ENCODE results near the gene USP40.
"Not testable (repeated sequence)": the region's sequence is repeated elsewhere in the genome, so short reads cannot be mapped to it uniquely, and the experiment has no call there.

The USP40 gene

DNA sequence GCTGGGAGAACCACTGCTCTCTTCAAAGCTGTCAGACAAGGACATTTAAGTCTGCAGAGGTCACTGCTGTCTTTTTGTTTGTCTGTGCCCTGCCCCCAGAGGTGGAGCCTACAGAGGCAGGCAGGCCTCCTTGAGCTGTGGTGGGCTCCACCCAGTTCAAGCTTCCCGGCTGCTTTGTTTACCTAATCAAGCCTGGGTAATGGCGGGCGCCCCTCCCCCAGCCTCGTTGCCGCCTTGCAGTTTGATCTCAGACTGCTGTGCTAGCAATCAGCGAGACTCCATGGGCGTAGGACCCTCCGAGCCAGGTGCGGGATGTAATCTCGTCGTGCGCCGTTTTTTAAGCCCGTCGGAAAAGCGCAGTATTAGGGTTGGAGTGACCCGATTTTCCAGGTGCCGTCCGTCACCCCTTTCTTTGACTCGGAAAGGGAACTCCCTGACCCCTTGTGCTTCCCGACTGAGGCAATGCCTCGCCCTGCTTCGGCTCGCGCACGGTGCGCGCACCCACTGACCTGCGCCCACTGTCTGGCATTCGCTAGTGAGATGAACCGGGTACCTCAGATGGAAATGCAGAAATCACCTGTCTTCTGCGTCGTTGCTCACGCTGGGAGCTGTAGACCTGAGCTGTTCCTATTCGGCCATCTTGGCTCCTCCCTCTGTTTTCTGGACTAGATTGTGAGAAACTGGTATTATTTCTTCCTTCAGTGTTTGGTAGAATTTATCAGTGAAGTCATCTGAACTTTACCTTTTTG lies 16.8 kb upstream of the USP40 start:
- H3K27me3 Mint-ChIP-seq (ENCODE audit: low read depth), result peaks cover 19% of the 10 kb centered on the region
- not testable (repeated sequence) for H3K36me3 Mint-ChIP-seq (ENCODE audit: low read depth); H3K4me1 Mint-ChIP-seq (ENCODE audit: low read depth); H3K9me3 Mint-ChIP-seq; H3K4me3 Mint-ChIP-seq; H3K27ac Mint-ChIP-seq

DNA sequence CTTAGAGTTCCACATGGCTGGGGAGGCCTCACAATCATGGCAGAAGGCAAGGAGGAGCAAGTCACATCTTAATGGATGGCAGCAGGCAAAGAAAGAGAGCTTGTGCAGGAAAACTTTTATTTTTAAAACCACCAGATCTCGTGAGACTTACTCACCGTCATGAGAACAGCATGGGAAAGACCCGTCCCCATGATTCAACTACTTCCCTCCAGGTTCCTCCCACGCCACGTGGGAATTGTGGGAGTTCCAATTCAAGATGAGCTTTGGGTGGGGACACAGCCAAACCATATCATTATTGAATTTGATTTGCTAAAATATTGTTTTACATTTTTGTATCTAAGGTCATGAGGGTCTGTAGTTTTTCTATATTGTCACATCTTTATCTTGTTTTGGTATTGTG lies 10.8 kb upstream of the USP40 start:
- H3K27ac Mint-ChIP-seq; H3K4me3 Mint-ChIP-seq; H3K36me3 Mint-ChIP-seq (ENCODE audit: low read depth); H3K4me1 Mint-ChIP-seq (ENCODE audit: low read depth); H3K9me3 Mint-ChIP-seq: not testable (repeated sequence)
- peaks cover 19% of the 10 kb centered on the region for H3K27me3 Mint-ChIP-seq (ENCODE audit: low read depth)

DNA sequence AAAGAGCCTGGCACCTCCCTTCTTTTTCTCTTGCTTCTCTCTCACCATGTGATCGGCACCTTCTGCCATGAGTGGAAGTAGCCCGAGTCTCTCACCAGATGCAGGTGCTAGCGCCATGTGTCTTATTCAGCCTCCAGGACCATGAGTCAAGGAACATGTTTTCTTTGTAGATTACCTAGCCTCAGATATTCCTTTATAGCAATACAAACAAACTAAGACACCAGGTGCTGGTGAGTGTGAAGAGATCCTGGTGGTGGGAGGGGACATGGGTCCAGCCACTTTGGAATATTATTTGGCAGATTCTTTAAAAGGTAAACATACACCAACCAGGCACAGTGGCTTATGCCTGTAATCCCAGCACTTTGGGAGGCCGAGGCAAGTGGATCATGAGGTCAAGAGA lies 5.9 kb upstream of the USP40 start:
- H3K9me3 Mint-ChIP-seq, result no peaks in the 10 kb centered on the region
- no peaks in the 10 kb centered on the region for H3K36me3 Mint-ChIP-seq (ENCODE audit: low read depth)
- H3K4me1 Mint-ChIP-seq (ENCODE audit: low read depth), result no peaks in the 10 kb centered on the region
- no peak overlapping the region for H3K4me3 Mint-ChIP-seq
- H3K27ac Mint-ChIP-seq, result no peak overlapping the region
- H3K27me3 Mint-ChIP-seq (ENCODE audit: low read depth), result peaks cover 38% of the 10 kb centered on the region

DNA sequence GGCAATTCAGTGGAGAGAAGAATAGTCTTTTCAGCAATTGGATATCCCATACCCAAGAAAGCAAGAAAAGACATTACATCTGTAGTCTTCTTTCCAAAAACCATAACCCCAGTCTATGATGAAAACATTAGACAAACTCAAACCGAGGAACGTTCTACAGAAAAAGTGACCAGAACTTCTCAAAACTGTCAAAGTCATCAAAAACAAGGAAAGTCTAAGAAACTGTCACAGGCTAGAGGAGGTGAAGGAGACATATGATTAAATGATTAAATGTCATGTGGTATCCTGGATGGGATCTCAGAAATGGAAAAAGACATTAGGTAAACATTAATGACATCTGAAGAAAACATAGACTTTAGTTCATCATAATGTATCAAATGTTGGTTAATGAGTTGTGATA lies 4.9 kb upstream of the USP40 start:
- H3K9me3 Mint-ChIP-seq, result no peaks in the 10 kb centered on the region
- peaks cover 33% of the 10 kb centered on the region for H3K27me3 Mint-ChIP-seq (ENCODE audit: low read depth)
- no peaks in the 10 kb centered on the region for H3K4me1 Mint-ChIP-seq (ENCODE audit: low read depth)
- H3K27ac Mint-ChIP-seq, result no peak overlapping the region
- no peak overlapping the region for H3K4me3 Mint-ChIP-seq
- H3K36me3 Mint-ChIP-seq (ENCODE audit: low read depth), result no peaks in the 10 kb centered on the region

DNA sequence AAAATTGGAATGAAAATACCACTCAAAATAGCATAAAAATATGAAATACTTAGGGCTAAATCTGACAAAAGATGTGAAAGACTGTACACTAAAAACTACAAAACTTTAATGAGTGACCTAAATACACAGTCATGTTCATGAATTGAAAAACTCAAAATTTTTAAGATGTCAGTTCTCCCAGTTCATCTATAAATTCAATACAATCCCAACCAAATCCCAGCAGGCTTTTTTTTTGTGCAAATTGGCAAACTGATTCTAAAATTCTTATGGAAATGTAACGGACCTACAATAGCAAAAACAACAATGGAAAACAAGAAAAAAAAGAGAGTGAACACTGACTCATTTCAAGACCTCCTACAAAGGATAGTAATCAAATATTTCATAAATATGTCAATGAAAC lies 4.4 kb upstream of the USP40 start:
- no peaks in the 10 kb centered on the region for H3K4me1 Mint-ChIP-seq (ENCODE audit: low read depth)
- no peaks in the 10 kb centered on the region for H3K36me3 Mint-ChIP-seq (ENCODE audit: low read depth)
- peaks cover 33% of the 10 kb centered on the region for H3K27me3 Mint-ChIP-seq (ENCODE audit: low read depth)
- no peak overlapping the region for H3K4me3 Mint-ChIP-seq
- H3K27ac Mint-ChIP-seq, result no peak overlapping the region
- H3K9me3 Mint-ChIP-seq, result no peaks in the 10 kb centered on the region

DNA sequence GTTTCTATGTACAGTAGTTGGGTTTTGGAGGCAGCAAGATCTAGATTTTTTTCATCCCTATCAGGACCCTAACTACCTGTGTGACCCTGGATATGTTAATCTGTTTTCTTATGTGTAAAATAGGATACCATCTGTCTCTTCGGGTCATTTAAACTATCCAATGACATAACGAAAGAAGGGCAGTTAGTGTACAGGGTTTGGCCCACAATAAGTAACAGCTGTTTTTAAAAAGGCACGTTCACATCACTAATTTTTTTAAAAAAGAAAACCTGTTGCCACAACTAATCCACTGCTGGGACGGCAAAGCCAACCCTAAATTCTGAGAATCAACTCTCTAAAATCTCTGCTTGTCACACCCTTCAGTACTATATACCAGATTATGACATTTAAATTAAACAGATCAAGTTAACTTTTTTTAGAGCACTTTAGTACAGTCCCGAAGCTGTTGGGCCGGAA lies 869 bp downstream of the USP40 start:
- Mint-ChIP-seq H3K27ac (peak overlapping the region; percentile 96), H3K4me1 (ENCODE audit: low read depth) (peaks cover 8% of the 10 kb centered on the region), H3K9me3 (no peaks in the 10 kb centered on the region), H3K4me3 (peak overlapping the region; percentile 95), H3K36me3 (ENCODE audit: low read depth) (peaks cover 4% of the 10 kb centered on the region), H3K27me3 (ENCODE audit: low read depth) (peaks cover 18% of the 10 kb centered on the region)

DNA sequence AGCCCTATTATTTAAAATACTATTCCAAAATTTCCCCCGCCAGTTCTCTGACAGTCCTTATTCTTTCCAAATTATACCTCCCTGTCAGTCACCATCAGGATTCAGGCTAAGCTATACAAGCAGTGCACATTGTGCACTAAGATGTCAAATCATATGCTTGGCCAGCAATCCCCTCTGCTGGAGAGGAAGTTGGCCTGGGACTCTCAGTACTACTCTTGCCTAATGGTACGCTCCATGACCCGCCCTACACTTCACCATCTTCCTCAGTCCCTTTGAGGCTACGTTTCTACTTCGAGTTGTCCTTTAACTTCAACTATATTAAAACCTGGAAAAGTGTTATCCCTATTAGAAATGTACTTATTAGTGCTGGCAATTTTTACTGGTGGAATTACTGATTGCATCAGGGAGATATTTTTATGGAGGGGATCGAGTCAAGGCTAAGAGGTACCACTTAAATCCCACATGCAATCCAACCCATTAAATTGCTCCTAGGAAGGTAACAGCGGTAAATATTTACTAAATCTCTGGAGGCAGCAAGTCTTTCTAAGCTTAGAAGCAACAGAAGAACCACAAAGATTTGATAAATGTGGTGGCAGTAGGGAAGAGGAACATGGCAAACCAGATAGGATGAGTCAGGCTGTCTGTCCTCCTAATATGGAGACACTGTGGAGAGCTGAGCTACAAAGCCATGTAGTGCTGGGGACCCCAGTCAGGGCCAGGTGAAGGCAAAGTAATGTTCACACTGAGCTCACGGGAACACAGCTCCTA lies 2.7 kb downstream of the USP40 start:
- H3K36me3 Mint-ChIP-seq (ENCODE audit: low read depth), result peaks cover 7% of the 10 kb centered on the region
- H3K27me3 Mint-ChIP-seq (ENCODE audit: low read depth), result peaks cover 5% of the 10 kb centered on the region
- no peaks in the 10 kb centered on the region for H3K9me3 Mint-ChIP-seq
- no peak overlapping the region for H3K4me3 Mint-ChIP-seq
- peaks cover 8% of the 10 kb centered on the region for H3K4me1 Mint-ChIP-seq (ENCODE audit: low read depth)
- no peak overlapping the region for H3K27ac Mint-ChIP-seq

DNA sequence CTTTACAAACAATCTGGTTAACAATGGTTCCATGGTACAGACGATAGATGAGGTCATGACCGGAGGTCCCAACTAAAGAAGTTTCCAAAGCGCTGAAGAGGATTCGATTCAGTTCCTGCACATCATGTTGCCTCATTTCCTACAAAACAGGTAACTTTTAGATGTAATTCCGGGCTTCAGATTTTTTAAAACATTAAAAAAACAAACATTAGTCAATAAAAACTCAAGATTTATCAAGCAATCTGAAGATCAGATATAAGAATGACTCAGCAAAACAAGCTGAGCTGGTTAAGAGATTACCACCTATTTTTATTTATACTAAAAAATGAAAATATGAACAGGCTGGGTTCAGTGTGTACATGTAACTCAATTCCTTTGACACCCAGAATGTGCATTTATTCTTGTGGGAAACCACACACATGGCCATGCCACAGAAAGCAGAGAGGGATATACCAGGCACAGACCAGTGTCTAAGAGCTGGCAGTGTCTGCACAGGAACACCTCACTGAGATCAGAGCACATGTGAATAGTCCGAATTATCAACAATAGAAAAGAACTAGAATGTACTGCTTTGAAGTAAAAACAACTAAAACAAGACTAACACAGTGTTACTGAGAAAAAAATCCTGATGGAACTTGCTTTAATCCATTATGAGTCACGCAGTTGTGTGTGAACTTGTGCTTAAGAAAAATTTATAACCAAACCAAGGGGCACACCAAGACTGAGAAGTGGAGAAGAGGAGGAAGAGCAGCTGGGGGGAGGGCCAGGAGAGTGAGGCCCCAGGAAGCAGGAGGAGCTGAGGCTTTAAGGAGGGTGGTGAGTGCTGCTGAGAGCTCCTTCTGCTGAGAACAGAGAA lies 9.5 kb downstream of the USP40 start:
- no peak overlapping the region for H3K27ac Mint-ChIP-seq
- H3K36me3 Mint-ChIP-seq (ENCODE audit: low read depth), result peaks cover 16% of the 10 kb centered on the region
- H3K9me3 Mint-ChIP-seq, result no peaks in the 10 kb centered on the region
- no peak overlapping the region for H3K4me3 Mint-ChIP-seq
- H3K4me1 Mint-ChIP-seq (ENCODE audit: low read depth), result peaks cover 6% of the 10 kb centered on the region
- no peaks in the 10 kb centered on the region for H3K27me3 Mint-ChIP-seq (ENCODE audit: low read depth)

DNA sequence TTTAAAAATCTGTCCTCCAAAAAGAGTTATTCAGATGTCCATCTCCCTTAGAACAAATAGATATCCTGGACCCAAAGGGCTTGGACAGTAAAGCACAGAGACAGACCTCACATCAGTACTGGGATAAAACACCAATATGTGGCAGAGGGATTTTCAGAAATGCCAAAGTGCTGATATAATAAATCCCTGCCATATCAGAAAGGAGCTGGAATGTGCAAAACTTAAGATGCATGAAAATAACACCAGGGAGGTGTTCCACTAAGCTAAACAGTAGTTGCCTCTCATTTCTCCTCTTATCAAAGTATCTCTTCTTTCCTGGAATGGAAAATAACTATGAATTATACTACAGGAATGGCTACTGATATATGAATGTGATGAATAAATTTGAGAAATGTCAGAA lies 13.2 kb downstream of the USP40 start:
- Mint-ChIP-seq H3K36me3 (ENCODE audit: low read depth) (peaks cover 13% of the 10 kb centered on the region), H3K27me3 (ENCODE audit: low read depth) (no peaks in the 10 kb centered on the region), H3K4me1 (ENCODE audit: low read depth) (peaks cover 6% of the 10 kb centered on the region), H3K9me3 (no peaks in the 10 kb centered on the region), H3K4me3 (no peak overlapping the region), H3K27ac (no peak overlapping the region)

DNA sequence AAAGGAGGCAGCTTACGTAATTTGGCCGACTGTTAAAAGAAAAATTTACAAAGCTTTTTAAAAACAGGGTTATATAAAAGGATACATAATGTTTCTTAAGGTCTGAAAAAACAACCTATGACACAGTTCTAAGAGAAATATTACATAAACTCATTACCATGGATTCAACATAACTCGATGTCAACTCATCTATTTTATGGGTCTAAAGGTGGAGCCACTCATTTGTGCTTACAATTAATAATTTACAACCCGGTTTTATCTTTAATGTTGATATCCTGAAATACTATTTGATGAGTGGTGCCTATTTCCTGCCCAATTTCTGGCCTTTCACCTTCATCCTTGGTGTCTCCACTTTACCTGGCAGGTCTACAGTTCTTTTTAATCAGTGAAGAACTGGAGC lies 15.1 kb downstream of the USP40 start:
- no peak overlapping the region for H3K27ac Mint-ChIP-seq
- no peaks in the 10 kb centered on the region for H3K9me3 Mint-ChIP-seq
- no peaks in the 10 kb centered on the region for H3K27me3 Mint-ChIP-seq (ENCODE audit: low read depth)
- H3K36me3 Mint-ChIP-seq (ENCODE audit: low read depth), result peaks cover 14% of the 10 kb centered on the region
- no peak overlapping the region for H3K4me3 Mint-ChIP-seq
- H3K4me1 Mint-ChIP-seq (ENCODE audit: low read depth), result peaks cover 2% of the 10 kb centered on the region

DNA sequence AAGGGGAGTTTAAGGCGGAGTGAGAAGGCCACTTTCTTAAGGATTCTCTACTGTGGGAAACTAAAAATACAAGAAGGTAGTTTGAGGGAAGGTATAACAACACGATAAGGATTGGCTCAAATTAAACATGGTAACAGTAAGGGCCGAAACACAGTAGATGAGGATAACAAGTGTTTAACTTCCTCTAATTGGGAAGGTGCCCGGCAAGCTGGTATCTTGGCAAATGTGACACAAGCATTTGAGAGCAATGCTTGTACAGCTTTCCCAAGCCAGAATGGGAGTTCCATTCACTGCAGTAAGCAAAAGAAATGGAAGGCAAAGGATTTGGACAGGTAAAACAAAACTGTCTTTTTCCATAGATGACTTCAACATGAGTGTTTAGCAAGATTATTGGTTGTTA lies 19.8 kb downstream of the USP40 start:
- peaks cover 12% of the 10 kb centered on the region for H3K4me1 Mint-ChIP-seq (ENCODE audit: low read depth)
- H3K27me3 Mint-ChIP-seq (ENCODE audit: low read depth), result no peaks in the 10 kb centered on the region
- no peak overlapping the region for H3K4me3 Mint-ChIP-seq
- no peak overlapping the region for H3K27ac Mint-ChIP-seq
- H3K36me3 Mint-ChIP-seq (ENCODE audit: low read depth), result peaks cover 17% of the 10 kb centered on the region
- no peaks in the 10 kb centered on the region for H3K9me3 Mint-ChIP-seq

DNA sequence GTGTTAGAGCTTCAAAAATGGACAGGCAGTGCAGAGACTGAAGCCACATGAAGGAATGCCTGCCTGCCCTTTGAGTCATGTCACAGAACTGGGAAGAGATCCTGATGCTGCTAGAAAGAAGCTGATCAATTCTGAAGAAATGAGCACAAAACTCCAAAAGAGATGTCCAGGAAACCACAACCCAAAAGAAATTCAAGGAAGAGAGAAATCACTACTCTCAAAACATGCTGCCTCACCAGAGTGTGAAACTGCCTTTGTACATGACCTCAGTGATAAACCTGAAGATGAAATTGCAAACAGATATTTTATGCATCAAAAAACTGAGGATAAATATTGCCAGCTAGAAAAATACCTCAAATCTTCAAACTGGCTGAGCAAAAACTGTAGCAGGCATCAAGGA lies 20.5 kb downstream of the USP40 start:
- no peaks in the 10 kb centered on the region for H3K9me3 Mint-ChIP-seq
- H3K36me3 Mint-ChIP-seq (ENCODE audit: low read depth), result peaks cover 17% of the 10 kb centered on the region
- no peak overlapping the region for H3K27ac Mint-ChIP-seq
- H3K4me3 Mint-ChIP-seq, result no peak overlapping the region
- H3K4me1 Mint-ChIP-seq (ENCODE audit: low read depth), result peaks cover 12% of the 10 kb centered on the region
- no peaks in the 10 kb centered on the region for H3K27me3 Mint-ChIP-seq (ENCODE audit: low read depth)

DNA sequence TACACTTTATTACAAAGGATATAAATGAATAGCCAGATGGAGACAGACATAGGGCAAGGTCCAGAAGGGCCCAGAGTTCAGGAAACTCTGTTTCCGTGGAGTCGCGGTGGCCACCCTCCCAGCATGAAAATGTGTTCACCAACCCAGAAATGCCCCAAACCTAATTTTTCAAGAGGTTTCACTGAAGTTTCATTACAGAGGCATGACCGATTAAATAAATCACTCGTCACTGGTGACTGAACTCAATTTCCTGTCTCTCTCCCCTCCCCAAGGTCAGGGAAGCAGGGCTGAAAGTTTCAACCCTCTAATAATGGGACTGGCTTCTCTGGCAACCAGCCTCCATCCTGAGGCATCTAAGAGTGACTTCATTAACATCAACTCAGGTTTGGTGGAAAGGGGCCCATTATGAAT lies 22.4 kb downstream of the USP40 start:
- Mint-ChIP-seq H3K27me3 (ENCODE audit: low read depth) (no peaks in the 10 kb centered on the region), H3K36me3 (ENCODE audit: low read depth) (peaks cover 16% of the 10 kb centered on the region), H3K4me3 (no peak overlapping the region), H3K9me3 (no peaks in the 10 kb centered on the region), H3K27ac (no peak overlapping the region), H3K4me1 (ENCODE audit: low read depth) (peaks cover 12% of the 10 kb centered on the region)

DNA sequence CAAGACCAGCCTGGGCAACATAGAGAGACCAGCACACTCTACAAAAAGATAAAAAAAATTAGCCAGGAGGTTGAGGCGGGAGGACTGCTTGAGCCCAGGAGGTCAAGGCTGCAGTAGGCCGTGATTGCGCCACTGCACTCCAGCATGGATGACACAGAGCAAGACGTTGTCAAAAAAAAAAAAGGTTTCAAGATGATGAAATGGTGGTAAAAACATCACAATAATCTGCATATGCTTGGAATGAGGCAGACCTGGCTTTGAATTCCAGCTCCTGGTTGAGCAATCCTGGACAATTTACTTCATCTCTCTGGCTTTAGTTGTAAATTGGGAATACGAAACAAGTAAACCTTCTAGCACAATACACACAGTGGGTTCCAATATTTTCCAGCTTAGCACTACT lies 24.1 kb downstream of the USP40 start:
- Mint-ChIP-seq H3K36me3 (ENCODE audit: low read depth) (peaks cover 17% of the 10 kb centered on the region), H3K27ac (no peak overlapping the region), H3K4me1 (ENCODE audit: low read depth) (peaks cover 12% of the 10 kb centered on the region), H3K27me3 (ENCODE audit: low read depth) (no peaks in the 10 kb centered on the region), H3K9me3 (no peaks in the 10 kb centered on the region), H3K4me3 (no peak overlapping the region)
